HEK293T (cell line): Measurements from ENCODE around the gene POLR2E.

Experiments used
- CTCF ChIA-PET: fragments of 350-600 bp; formaldehyde crosslinking; extraction: SDS; loops from one replicate; lab custom pipeline; 2021; ENCODE audit warnings: antibody characterized with exemption, inconsistent platforms; lab: Yijun Ruan, JAX
- POLR2A ChIA-PET: fragments of 350-600 bp; formaldehyde crosslinking; extraction: SDS; loops from one replicate; lab custom pipeline; 2020; ENCODE audit warnings: antibody characterized with exemption, inconsistent platforms; lab: Yijun Ruan, JAX
- DNase-seq: peaks from one replicate; pipeline ENCODE4 v3.0.0; 2012; ENCODE audit warnings: mixed read lengths; ENCODE audit errors: extremely low spot score
- ARNT ChIP-seq: fragments of 450-650 bp; IDR thresholded peaks from 2 replicates; pipeline ENCODE4 v1.6.1; 2017; ENCODE audit warnings: mild to moderate bottlenecking
- BHLHE40 ChIP-seq: fragments of 450-650 bp; IDR thresholded peaks from 2 replicates; pipeline ENCODE4 v1.6.1; 2016; ENCODE audit warnings: mild to moderate bottlenecking, moderate library complexity, borderline replicate concordance
- CTBP1 ChIP-seq: fragments of 450-650 bp; IDR thresholded peaks from 2 replicates; pipeline ENCODE4 v1.6.1; 2016; ENCODE audit warnings: borderline replicate concordance
- ELF4 ChIP-seq: fragments of 450-650 bp; IDR thresholded peaks from 2 replicates; pipeline ENCODE4 v1.6.1; 2017; ENCODE audit warnings: antibody characterized with exemption
- FOXA1 ChIP-seq: fragments of 450-650 bp; IDR thresholded peaks from 2 replicates; pipeline ENCODE4 v1.6.1; 2016; ENCODE audit warnings: mild to moderate bottlenecking
- FOXK2 ChIP-seq: fragments of 450-650 bp; IDR thresholded peaks from 2 replicates; pipeline ENCODE4 v1.6.1; 2016; ENCODE audit warnings: mild to moderate bottlenecking
- FOXM1 ChIP-seq: fragments of 450-650 bp; IDR thresholded peaks from 2 replicates; pipeline ENCODE4 v1.6.1; 2017; ENCODE audit warnings: mild to moderate bottlenecking, borderline replicate concordance
- HDGF ChIP-seq: fragments of 450-650 bp; IDR thresholded peaks from 2 replicates; pipeline ENCODE4 v1.6.1; 2017; ENCODE audit warnings: antibody characterized with exemption, borderline replicate concordance
- L3MBTL2 ChIP-seq: fragments of 450-650 bp; conservative IDR thresholded peaks from 2 replicates; pipeline ENCODE4 v1.6.1; 2016; ENCODE audit warnings: mild to moderate bottlenecking
- LEF1 ChIP-seq: fragments of 450-650 bp; IDR thresholded peaks from 2 replicates; pipeline ENCODE4 v1.6.1; 2017; ENCODE audit warnings: mild to moderate bottlenecking, borderline replicate concordance
- NFRKB ChIP-seq: fragments of 450-650 bp; IDR thresholded peaks from 2 replicates; pipeline ENCODE4 v1.6.1; 2016; ENCODE audit warnings: mild to moderate bottlenecking, moderate library complexity
- PKNOX1 ChIP-seq: fragments of 450-650 bp; IDR thresholded peaks from 2 replicates; pipeline ENCODE4 v1.6.1; 2016
- SP1 ChIP-seq: fragments of 450-650 bp; IDR thresholded peaks from 2 replicates; pipeline ENCODE4 v1.6.1; 2017
- SUZ12 ChIP-seq: fragments of 450-650 bp; IDR thresholded peaks from 2 replicates; pipeline ENCODE4 v1.6.1; 2016; ENCODE audit warnings: mild to moderate bottlenecking
- TARDBP ChIP-seq: fragments of 450-650 bp; IDR thresholded peaks from 2 replicates; pipeline ENCODE4 v1.6.1; 2016
- ZNF384 ChIP-seq: fragments of 450-650 bp; IDR thresholded peaks from 2 replicates; pipeline ENCODE4 v1.6.1; 2016

Gene POLR2E

DNA sequence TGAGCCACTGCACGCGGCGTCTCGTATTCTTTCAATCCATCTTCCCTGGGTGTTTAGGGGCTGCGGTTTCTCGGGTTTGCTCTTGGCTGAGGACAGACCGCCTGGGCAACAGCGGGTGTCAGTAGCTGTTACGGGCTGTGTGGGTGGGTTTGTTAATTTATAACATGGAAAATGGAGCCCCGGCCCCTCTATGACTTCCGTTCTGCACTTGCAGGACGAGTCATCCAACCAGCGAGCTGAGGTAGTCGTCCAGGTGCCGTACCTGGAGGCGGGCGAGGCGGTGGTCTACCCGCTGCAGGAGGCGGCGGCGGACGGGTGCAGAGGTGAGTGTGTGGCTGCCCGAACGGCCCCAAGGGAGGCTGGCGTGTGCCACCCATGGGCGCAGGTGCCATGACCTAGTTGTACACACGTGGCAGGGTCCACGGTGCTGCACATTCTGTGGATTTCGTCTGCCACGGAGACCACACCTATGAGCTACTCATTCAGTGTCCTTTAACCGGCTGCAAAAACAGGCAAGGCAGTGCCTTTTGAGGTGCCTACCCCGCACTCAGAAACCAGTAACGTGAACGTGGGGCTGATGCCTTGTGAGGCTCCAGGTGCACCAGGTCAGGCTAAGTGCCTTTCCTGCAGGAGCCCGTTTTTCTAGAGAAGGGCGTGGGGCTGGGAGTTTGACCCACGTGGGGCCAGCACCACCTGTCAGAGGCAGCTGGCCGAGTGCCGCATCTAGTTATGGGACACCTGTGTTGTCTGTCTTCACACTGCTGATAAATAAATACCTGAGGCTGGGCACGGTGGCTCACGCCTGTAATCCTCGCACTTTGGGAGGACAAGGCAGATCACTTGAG is 10.9 kb downstream of the POLR2E start:
- CTCF ChIA-PET, result interaction anchor here (0.8 kb wide), 1 partner anchor 29 kb away, joined by 3 read pairs; no protein-coding TSS in a partner anchor
- TF ChIP-seq SP1 (no peak), LEF1 (no peak), FOXA1 (no peak), HDGF (no peak), CTBP1 (no peak), FOXK2 (no peak), ZNF384 (no peak)
- DNase-seq, result no peak
- POLR2A ChIA-PET, result interaction anchor here (1.7 to 2.8 kb wide), 2 partner anchors 10 to 16 kb away, joined by 4 to 11 read pairs; no protein-coding TSS in a partner anchor

DNA sequence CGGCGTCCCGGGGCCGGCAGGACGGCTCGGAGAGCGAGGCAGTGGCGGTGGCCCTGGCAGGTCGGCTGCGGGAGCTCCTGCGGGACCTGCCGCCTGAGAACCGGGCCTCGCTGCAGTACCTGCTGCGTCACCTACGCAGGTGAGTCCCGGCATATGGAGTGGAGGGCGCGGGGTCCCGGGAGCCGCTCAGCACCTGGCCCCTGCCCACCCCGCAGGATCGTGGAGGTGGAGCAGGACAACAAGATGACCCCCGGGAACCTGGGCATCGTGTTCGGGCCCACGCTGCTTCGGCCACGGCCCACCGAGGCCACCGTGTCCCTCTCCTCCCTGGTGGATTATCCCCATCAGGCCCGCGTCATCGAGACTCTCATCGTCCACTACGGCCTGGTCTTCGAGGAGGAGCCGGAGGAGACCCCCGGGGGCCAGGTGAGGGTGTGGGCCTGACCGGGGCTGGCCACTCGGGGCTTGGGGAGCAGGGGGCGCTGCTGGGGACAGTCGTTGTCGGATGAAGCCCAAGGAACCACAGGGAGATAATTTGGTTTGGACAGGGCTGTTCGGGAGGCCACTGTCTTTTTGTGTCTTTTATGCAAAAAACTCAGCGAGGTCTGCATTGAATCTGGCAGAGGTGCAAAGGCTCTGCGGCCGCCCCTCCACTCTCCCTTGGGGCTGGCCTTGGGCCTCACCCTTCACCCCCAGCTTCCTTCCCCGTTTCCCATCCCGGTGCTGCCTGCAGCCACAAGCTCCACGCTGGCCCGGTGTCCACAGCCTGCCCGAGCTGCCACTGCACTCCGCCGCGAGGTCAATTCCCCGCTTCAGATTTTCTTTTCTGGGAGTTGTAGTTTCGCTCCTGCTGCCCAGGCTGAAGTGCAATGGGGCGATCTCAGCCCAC is 12.0 kb downstream of the POLR2E start:
- CTCF ChIA-PET, result no interaction called here
- TF ChIP-seq ELF4 (no peak), SP1 (no peak), PKNOX1 (no peak), FOXA1 (no peak), ZNF384 (no peak), L3MBTL2 (no peak), SUZ12 (no peak), HDGF (no peak), FOXK2 (no peak), TARDBP (no peak), NFRKB (no peak), BHLHE40 (no peak), FOXM1 (no peak), LEF1 (no peak), ARNT (no peak), CTBP1 (no peak)
- no peak for DNase-seq
- POLR2A ChIA-PET, result interaction anchor here (1.3 to 1.7 kb wide), 2 partner anchors 15 to 21 kb away, joined by 4 to 9 read pairs; partner anchors contain the start of gene GPX4

GRCh38 chr19:1082165-1082927 is 12.8 kb downstream of the POLR2E start:
- DNase-seq, result peak; percentile 96
- CTCF ChIA-PET, result interaction anchor here (0.5 kb wide), 1 partner anchor 112 kb away, joined by 4 read pairs; no protein-coding TSS in a partner anchor
- POLR2A ChIA-PET, result interaction anchor here (1.0 to 1.3 kb wide), 2 partner anchors 22 to 186 kb away, joined by 3 to 9 read pairs; partner anchors contain the start of gene GPX4
- TF ChIP-seq PKNOX1, result no peak
- no peak for TF ChIP-seq FOXA1
- TF ChIP-seq HDGF, result no peak
- TF ChIP-seq BHLHE40, result no peak
- TF ChIP-seq SP1, result peak; percentile 68
- TF ChIP-seq ZNF384, result no peak
- no peak for TF ChIP-seq ELF4
- no peak for TF ChIP-seq TARDBP

DNA sequence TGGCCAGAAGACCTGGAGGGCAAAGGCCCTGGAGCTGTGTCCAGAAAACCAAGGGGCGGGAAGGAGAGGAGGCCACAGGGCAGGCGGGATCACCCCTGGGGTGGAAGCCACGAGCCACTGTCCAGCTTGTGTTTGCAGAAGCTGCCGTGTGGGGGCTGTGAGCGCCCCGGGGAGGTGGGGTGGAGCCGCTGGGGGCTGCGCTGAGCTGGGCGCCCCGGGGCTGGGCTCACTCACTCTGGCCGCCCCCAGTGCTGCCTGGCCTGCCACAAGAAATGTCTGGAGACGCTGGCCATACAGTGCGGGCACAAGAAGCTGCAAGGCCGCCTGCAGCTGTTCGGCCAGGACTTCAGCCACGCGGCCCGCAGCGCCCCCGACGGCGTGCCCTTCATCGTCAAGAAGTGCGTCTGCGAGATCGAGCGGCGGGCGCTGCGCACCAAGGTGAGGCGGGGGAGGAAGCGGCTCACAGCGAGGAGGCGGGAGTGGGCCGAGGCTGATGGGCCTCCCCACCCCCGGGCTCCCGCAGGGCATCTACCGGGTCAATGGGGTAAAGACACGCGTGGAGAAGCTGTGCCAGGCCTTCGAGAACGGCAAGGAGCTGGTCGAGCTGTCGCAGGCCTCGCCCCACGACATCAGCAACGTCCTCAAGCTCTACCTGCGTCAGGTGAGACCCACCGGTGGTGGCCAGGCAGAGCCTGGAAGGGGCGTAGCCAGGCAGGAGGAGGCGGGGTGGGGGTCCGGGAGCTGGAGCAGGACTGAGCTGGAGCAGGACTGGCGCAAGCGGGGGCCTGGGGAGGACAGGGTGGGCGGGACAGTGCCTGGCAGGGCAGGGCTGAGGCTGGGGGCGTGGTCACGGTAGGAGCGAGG is 13.6 kb downstream of the POLR2E start:
- POLR2A ChIA-PET, result interaction anchor here (1.0 to 1.3 kb wide), 2 partner anchors 22 to 187 kb away, joined by 3 to 9 read pairs; partner anchors contain the start of gene GPX4
- no peak for DNase-seq
- CTCF ChIA-PET, result interaction anchor here (0.5 kb wide), 1 partner anchor 112 kb away, joined by 4 read pairs; no protein-coding TSS in a partner anchor

GRCh38 chr19:1080360-1081161 is 14.6 kb downstream of the POLR2E start:
- CTCF ChIA-PET, result no interaction called here
- no peak for DNase-seq
- TF ChIP-seq ZNF384 (no peak), SP1 (no peak), ARNT (no peak), FOXM1 (no peak), TARDBP (no peak), ELF4 (no peak), FOXA1 (no peak)
- POLR2A ChIA-PET, result interaction anchor here (1.5 kb wide), 1 partner anchor 188 kb away, joined by 3 read pairs; no protein-coding TSS in a partner anchor

More for the DNA sequence above, 13.6 kb downstream of the POLR2E start:
- TF ChIP-seq FOXA1, result no peak
